Tibial nerve (tissue), 4 donors: Measurements from ENCODE around the gene FBXW11. TPM values are rescaled to one million over a fixed set of nuclear protein-coding genes. Genes with fewer than 3 reads are reported as not detected.

Source experiments
- DNase-seq, 2 donors: peaks; one replicate each; pipeline ENCODE4 v3.0.0-alpha.2; 2019; ENCODE audit warnings: low spot score in 2 of 2
- H3K27ac ChIP-seq, 4 donors: fragments of 200-600 bp; sonication (generic) in 3 of 4; one replicate each; pipeline ENCODE4 v1.5.1; 2017 to 2019; ENCODE audit warnings: mild to moderate bottlenecking in 1 of 4
- H3K27me3 ChIP-seq, 2 donors: fragments of 200-600 bp; sonication (generic) in 1 of 2; one replicate each; pipeline versions ENCODE4 v1.5.1 to v1.6.0; 2017 to 2019
- H3K36me3 ChIP-seq, 3 donors: fragments of 200-600 bp; sonication (generic); one replicate each; pipeline ENCODE4 v1.5.1; 2018 to 2019
- H3K4me1 ChIP-seq, 4 donors: fragments of 200-600 bp; sonication (generic) in 3 of 4; one replicate each; pipeline ENCODE4 v1.5.1; 2017 to 2019
- H3K4me3 ChIP-seq, 4 donors: fragments of 200-600 bp; sonication (generic) in 3 of 4; one replicate each; pipeline ENCODE4 v1.5.1; 2017 to 2019; ENCODE audit warnings: mild to moderate bottlenecking in 1 of 4, moderate library complexity in 1 of 4
- H3K9me3 ChIP-seq, 4 donors: fragments of 200-600 bp; sonication (generic) in 3 of 4; one replicate each; pipeline ENCODE4 v1.5.1; 2017 to 2019
- CTCF ChIP-seq, 5 experiments: fragments of 200-600 bp in 3 of 5; fragments of 450-650 bp in 2 of 5; sonication (generic) in 3 of 5; IDR thresholded peaks; one replicate each; pipeline ENCODE4 v1.5.1; 2016 to 2019; ENCODE audit warnings: antibody characterized with exemption in 5 of 5, mild to moderate bottlenecking in 3 of 5, moderate library complexity in 2 of 5
- EP300 ChIP-seq, 2 donors: sonication (generic); formaldehyde crosslinking; IDR thresholded peaks; one replicate each; pipeline ENCODE4 v1.6.1; 2017; ENCODE audit warnings: antibody characterized with exemption in 2 of 2, mild to moderate bottlenecking in 1 of 2
- POLR2A ChIP-seq, 2 donors: fragments of 450-650 bp; IDR thresholded peaks; one replicate each; pipeline ENCODE4 v1.6.1; 2017; ENCODE audit warnings: antibody characterized with exemption in 2 of 2, mild to moderate bottlenecking in 2 of 2, moderate library complexity in 2 of 2
- WGBS, 2 donors: methylation state at CpG; one replicate each; pipeline ENCODE4 v1.1.5; 2018; 5-methylcytosine and 5-hydroxymethylcytosine counted together
- total RNA-seq, 4 donors: library from RNA; depleted of rRNA; stranded (reverse); fragments of >200 nt; gene quantifications; one replicate each; pipeline ENCODE4 v1.1.0, GENCODE V29; 2016

The FBXW11 gene
- total RNA-seq, 4 donors from 2014 or later = 49.2 to 96.4 (median 73.4) TPM

DNA sequence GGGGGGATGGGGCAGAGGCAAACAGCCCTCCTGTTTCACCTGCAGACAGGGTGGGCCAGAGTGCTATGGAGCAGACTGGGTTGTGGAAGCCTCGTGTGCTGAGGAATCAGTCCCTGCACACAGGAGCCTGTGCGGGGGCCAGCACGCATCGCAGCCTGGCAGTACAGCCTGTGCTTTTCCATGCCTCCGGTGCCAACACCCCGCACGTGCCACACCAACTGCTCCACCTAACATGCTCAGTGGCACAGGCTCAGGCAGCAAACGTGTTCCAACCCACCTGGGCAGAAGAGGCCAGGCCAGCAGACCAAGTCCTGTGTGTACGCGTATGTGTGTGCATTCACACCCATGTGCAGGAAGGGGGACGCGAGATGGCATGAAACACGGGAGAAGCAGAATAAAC lies 37.4 kb upstream of the FBXW11 start:
- WGBS, 2 donors = 69 to 74% methylated on average over 10 to 13 of the region's 13 CpGs
- no peak overlapping the region for H3K27ac ChIP-seq
- H3K4me1 ChIP-seq = peaks cover 0 to 22% (median 1%) of the 10 kb centered on the region in 4 donors
- H3K4me3 ChIP-seq = no peak overlapping the region
- H3K9me3 ChIP-seq = no peaks in the 10 kb centered on the region
- no peak for TF ChIP-seq POLR2A (IDR thresholded peaks at IDR 0.05)
- no peak for TF ChIP-seq CTCF (IDR thresholded peaks at IDR 0.05)
- no peaks in the 10 kb centered on the region for H3K27me3 ChIP-seq
- H3K36me3 ChIP-seq = peaks cover 0 to 41% (median 0%) of the 10 kb centered on the region in 3 donors
- no peak for DNase-seq

DNA sequence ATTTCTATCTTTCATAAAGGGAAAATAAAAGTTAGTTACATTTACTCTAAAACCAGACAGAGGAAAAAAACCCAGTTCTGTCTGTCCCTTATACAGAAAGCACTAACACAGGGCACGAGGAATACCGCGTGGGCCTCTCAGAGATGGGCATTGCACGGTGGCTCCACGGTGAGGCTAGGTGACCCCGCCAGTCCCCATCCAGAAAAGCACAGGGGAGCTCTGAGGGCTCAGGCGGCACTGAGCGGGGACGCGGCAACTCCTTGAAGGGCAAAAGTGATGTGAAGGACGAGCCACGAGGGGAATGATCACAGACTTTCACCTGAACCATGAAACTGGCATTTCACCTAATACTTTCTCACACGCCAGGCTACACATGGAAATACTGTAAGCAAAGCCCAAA lies 35.7 kb upstream of the FBXW11 start:
- no peak overlapping the region for H3K4me3 ChIP-seq
- peaks cover 0 to 18% (median 0%) of the 10 kb centered on the region in 4 donors for H3K4me1 ChIP-seq
- H3K27ac ChIP-seq = no peak overlapping the region
- no peak for DNase-seq
- H3K36me3 ChIP-seq = peaks cover 0 to 28% (median 0%) of the 10 kb centered on the region in 3 donors
- no peak for TF ChIP-seq EP300 (IDR thresholded peaks at IDR 0.05)
- no peak for TF ChIP-seq CTCF (IDR thresholded peaks at IDR 0.05)
- no peak for TF ChIP-seq POLR2A (IDR thresholded peaks at IDR 0.05)
- H3K9me3 ChIP-seq = no peaks in the 10 kb centered on the region
- WGBS, 2 donors = 86% methylated on average over 13 of the region's 13 CpGs
- H3K27me3 ChIP-seq = no peaks in the 10 kb centered on the region

DNA sequence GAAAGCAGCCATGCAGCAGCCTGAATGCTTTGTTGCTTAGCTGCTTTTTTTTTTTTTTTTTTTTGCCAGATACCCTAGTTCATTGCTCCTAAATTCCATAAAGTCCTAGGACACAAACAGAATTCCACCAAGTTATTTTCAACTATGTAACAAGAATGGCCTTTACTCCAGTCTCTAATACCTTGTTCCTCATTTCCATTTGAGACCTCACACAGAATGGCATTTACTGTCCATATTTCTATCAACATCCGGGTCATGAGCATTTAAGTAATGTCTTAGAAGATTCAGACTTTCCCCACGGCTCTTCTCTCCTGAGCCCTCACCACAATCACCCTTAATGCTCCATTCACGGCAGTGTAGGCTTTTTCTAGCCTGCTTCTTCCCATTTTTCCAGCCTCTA lies 31.7 kb upstream of the FBXW11 start:
- TF ChIP-seq EP300 (IDR thresholded peaks at IDR 0.05) = no peak
- TF ChIP-seq POLR2A (IDR thresholded peaks at IDR 0.05) = no peak
- TF ChIP-seq CTCF (IDR thresholded peaks at IDR 0.05) = no peak
- Histone ChIP-seq H3K27ac (no peak overlapping the region), H3K9me3 (no peaks in the 10 kb centered on the region), H3K36me3 (peaks cover 0 to 2% (median 0%) of the 10 kb centered on the region in 3 donors), H3K4me3 (no peak overlapping the region), H3K4me1 (peaks cover 0 to 13% (median 0%) of the 10 kb centered on the region in 4 donors), H3K27me3 (no peaks in the 10 kb centered on the region)
- 82 to 89% methylated on average over 3 of the region's 3 CpGs for WGBS, 2 donors
- DNase-seq = no peak

DNA sequence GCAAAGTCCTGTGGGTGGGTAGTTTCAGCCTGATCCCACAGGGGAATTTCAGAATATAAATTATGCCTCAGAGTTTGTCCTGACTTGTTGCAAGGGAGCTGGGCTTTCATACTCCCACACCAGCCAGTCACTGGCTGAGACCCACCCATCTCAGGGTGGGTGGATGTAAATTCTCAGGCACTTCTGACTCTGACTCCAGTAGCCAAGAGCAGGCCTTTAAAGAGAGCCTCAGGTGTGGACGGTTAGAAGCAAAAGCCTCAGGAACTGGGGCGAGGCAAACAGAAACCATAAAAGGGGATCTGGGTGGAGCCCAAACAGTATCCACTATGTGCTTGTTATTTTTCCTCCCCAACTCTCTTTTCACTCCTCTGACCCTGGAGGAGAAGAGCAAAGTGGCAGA lies 28.6 kb upstream of the FBXW11 start:
- Histone ChIP-seq H3K4me3 (no peak overlapping the region), H3K36me3 (no peaks in the 10 kb centered on the region), H3K9me3 (no peaks in the 10 kb centered on the region), H3K27ac (no peak overlapping the region), H3K4me1 (peaks cover 0 to 5% (median 0%) of the 10 kb centered on the region in 4 donors), H3K27me3 (no peaks in the 10 kb centered on the region)
- TF ChIP-seq CTCF (IDR thresholded peaks at IDR 0.05) (no peak), EP300 (IDR thresholded peaks at IDR 0.05) (no peak), POLR2A (IDR thresholded peaks at IDR 0.05) (no peak)
- WGBS, 2 donors = 40 to 55% methylated on average over 2 of the region's 2 CpGs
- no peak for DNase-seq

GRCh38 chr5:172031894-172032461 lies 25.5 kb upstream of the FBXW11 start:
- Histone ChIP-seq H3K27ac (no peak overlapping the region), H3K36me3 (no peaks in the 10 kb centered on the region), H3K4me3 (no peak overlapping the region), H3K9me3 (no peaks in the 10 kb centered on the region), H3K27me3 (no peaks in the 10 kb centered on the region), H3K4me1 (peaks cover 0 to 6% (median 0%) of the 10 kb centered on the region in 4 donors)
- 92 to 100% methylated on average over 4 of the region's 4 CpGs for WGBS, 2 donors
- no peak for DNase-seq
- TF ChIP-seq CTCF (IDR thresholded peaks at IDR 0.05) (no peak), POLR2A (IDR thresholded peaks at IDR 0.05) (no peak), EP300 (IDR thresholded peaks at IDR 0.05) (no peak)
